HFF-Myc (cell line): Measurements from ENCODE around the gene SLC6A7.

Experiments
- DNase-seq: peaks from one replicate; pipeline ENCODE4 v3.0.0-alpha.2; 2011; ENCODE audit warnings: low read depth; ENCODE audit errors: extremely low read depth
- H3K4me3 ChIP-seq: replicated peaks from 2 replicates; pipeline ENCODE4 v1.5.1; 2011; ENCODE audit warnings: low read depth, mild to moderate bottlenecking, control low read depth, low read length
- CTCF ChIP-seq: IDR thresholded peaks from 2 replicates; pipeline ENCODE4 v1.5.1; 2012; ENCODE audit warnings: mild to moderate bottlenecking, low read depth, low read length, control low read depth; ENCODE audit errors: missing control alignments

The SLC6A7 gene

GRCh38 chr5:150183436-150183835, 6.4 kb upstream of the SLC6A7 start:
- DNase-seq = no peak
- H3K4me3 ChIP-seq = no peak overlapping the region
- no peak for TF ChIP-seq CTCF

GRCh38 chr5:150184006-150184405, 5.9 kb upstream of the SLC6A7 start:
- H3K4me3 ChIP-seq = no peak overlapping the region
- no peak for DNase-seq
- TF ChIP-seq CTCF = no peak

- no peak overlapping the region for H3K4me3 ChIP-seq
- no peak for TF ChIP-seq CTCF
- no peak for DNase-seq
These were observed 4.6 kb upstream of the SLC6A7 start for GRCh38 chr5:150184990-150185912.

GRCh38 chr5:150186137-150186536, 3.7 kb upstream of the SLC6A7 start:
- no peak overlapping the region for H3K4me3 ChIP-seq
- DNase-seq = no peak
- TF ChIP-seq CTCF = no peak

GRCh38 chr5:150186897-150187296, 3.0 kb upstream of the SLC6A7 start:
- TF ChIP-seq CTCF = no peak
- no peak for DNase-seq
- no peak overlapping the region for H3K4me3 ChIP-seq

- DNase-seq = no peak
- no peak for TF ChIP-seq CTCF
- H3K4me3 ChIP-seq = no peak overlapping the region
These were observed 1.6 kb upstream of the SLC6A7 start for GRCh38 chr5:150188146-150188842.
